ENCODE results near the gene TBXAS1.

GRCh38 chr7:139784648-139785047, 44.4 kb upstream of the TBXAS1 start:
- TF ChIP-seq BHLHE40 (IDR thresholded peaks at IDR 0.05; ENCODE audit: borderline replicate concordance) (no peak), ARNT (IDR thresholded peaks at IDR 0.05) (no peak)

Measured in HEK293T (cell line).